Measurements from ENCODE around the gene PKD2. TPM values are rescaled to one million over a fixed set of nuclear protein-coding genes. Genes with fewer than 3 reads are reported as not detected.

PKD2 gene
- 9.2 and 9.7 TPM in 2 replicates for total RNA-seq (2014; rRNA removed; shearing (Covaris generic))

DNA sequence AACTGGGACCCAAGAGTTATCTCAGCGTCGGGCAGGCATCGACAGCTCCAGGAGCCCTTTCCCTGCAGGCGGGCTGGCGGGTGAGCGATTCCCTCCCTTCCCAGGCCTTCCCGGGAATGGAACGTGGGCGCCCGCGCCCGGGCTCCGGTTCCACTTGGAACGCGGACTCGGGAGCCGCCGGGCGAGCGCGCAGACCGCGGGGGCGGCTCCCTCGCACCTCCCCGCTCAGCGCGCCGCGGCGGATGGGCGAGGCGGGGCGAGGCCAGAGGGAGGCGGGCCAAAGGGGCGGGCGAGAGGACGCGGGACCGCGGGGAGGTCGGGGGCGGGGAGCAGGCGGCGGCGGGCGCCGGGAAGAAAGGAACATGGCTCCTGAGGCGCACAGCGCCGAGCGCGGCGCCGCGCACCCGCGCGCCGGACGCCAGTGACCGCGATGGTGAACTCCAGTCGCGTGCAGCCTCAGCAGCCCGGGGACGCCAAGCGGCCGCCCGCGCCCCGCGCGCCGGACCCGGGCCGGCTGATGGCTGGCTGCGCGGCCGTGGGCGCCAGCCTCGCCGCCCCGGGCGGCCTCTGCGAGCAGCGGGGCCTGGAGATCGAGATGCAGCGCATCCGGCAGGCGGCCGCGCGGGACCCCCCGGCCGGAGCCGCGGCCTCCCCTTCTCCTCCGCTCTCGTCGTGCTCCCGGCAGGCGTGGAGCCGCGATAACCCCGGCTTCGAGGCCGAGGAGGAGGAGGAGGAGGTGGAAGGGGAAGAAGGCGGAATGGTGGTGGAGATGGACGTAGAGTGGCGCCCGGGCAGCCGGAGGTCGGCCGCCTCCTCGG, at the start of gene PKD2:
PKD2 (plus strand) TSS at position 332 of the 818 bp plus-strand sequence; CDS start at position 431, 99 bp downstream.
- DNase-seq (ENCODE audit: low read depth): peak; percentile 74

DNA sequence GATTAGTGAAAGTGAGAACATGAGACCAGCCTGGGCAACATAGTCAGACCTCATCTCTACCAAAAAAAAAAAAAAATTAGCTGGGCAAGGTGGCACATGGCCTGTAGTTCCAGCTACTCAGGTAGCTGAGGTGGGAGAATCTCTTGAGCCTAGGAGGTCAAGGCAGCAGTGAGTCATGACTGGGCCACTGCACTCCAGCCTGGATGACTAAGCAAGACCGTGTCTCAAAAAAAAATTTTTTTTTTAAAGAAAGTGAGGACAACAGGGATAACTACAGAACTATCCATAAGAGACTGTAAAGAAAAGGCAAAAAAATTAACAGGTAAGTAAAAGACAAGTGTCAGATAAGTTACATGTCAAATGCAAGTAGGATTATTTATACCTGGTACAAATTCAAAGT, 45.4 kb upstream of the PKD2 start:
- peak; percentile 48 for DNase-seq (ENCODE audit: low read depth)

DNA sequence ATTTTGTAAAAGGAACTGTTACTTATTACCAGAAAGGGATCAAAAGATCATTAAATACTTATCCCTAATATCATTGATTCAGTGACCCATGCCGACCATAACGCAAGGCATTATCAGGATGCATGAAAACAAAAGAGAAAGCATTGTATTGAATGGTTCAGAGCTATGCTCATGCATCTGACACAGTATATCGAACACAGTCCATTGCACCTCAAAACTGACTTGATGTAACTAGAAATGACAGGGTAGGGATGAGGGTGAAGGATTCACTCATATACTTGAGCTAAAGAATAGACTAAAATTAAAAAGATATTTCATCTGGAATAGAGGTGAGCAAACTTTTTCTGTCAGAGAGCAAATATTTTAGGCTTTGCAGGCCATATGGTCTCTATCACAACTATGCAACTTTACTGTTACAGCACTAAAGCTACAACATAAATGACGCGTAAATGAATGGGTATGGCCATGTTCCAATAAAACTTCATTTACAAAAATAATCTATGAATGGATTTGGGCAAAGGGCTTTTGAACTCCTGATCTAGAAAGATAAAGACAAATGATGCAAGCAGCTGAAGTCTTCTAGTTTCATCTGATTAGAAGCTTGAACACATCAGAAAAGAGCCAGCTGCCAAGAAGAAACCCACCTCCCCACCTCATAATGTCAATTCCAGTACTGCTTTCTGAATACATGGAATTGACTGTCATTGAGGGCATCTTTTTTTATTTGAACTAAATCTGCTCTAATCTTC, 44.9 kb upstream of the PKD2 start:
- DNase-seq (ENCODE audit: low read depth): no peak

DNA sequence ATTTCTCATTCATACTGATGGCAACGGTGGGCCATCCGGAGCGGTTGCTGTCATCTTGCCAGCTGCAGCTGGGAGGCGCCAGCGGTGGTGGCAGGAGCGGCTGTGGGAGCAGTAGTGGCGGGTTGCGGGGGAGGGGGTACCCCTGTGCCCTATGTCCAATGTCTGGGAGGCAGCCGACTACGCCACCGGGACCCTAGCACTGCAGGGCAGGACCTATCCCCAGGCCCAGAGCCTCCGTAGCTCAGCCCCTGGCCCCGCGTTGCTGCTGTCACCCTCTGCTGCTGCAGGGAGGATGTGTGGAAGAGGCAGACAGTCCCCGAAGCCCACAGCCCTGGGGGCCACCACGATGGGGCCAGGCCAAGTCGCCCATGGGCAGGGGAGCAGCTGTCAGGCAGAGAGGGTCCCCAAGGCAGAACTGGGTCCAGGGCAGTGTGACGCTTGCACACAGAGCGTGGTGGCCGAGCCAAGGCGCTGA, 41.9 kb upstream of the PKD2 start:
- DNase-seq (ENCODE audit: low read depth): no peak

DNA sequence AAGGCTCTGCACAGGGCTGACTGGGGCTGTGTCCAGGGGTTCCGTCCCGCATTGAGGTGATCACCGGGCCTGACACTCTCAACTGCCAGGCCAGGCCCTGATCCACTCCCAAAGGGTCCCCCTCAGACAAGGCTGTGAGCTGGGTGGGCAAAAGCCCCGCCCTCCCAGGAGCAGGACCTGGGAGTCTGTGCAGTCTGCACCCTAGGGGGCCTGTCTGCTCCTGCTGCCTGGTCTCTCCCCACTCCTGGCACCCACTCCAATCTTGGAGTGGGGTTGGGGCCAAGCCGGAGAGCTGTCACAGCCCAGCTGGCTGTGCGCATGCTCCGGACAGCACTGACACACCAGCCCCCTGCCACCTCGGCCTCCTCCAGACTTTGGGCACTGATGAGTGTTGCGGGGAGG, 41.3 kb upstream of the PKD2 start:
- DNase-seq (ENCODE audit: low read depth): no peak

DNA sequence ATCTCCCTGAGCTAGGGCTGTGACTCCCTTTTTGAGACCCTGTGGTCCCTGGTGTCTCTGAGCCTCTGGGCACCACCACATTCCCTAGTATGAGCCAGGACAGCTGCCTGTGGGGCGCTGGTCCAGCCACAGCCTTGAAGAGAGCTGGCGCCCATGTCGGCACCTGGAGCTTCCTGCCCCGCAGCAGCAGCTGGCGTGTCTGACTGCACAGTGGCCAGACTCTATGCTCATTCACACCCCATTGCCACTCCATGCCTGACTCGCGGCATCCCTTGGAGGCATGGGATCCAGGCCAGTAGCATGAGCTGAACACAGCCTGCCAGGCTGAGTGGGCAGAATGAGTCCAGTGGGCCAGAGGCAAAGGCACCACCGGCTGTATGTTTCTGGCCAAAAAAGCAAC, 40.2 kb upstream of the PKD2 start:
- DNase-seq (ENCODE audit: low read depth): no peak

DNA sequence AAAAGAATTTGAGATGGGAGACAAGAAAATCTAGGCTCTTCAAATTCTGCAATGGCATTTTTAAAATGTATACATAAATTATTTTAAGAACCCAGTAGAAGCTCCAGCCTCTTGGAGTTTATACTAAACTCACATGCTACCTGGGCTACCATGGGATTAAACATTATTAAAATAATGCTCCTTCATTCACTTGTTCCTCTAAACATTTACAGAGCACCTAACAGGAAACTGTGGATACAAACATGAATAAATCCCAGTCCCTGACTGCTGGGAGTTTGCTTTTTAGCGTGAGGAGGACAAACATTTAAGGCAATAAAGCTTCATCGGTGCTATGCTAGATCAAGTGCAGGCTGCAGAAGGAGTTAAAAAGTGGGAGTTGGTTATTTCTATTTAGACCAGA, 37.3 kb upstream of the PKD2 start:
- no peak for DNase-seq (ENCODE audit: low read depth)

DNA sequence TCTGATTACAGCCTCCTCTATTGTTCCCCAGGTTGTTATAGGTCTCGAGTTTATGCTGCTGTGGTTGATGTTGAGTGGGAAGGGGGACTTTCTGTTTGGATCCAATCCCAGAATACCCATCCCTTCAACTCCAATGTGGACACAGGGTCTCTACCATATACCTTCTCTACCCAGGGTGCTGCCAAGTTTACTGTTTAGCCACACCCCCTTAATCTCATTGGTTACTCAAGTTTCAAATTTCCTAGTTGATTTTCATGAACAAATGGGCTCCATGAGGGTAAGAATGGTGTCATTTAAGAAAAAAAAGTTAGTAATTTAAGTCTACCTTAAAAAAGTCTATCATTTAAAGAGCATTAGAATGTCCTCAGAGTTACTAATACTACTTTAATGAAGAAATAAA, 35.6 kb upstream of the PKD2 start:
- DNase-seq (ENCODE audit: low read depth): no peak

DNA sequence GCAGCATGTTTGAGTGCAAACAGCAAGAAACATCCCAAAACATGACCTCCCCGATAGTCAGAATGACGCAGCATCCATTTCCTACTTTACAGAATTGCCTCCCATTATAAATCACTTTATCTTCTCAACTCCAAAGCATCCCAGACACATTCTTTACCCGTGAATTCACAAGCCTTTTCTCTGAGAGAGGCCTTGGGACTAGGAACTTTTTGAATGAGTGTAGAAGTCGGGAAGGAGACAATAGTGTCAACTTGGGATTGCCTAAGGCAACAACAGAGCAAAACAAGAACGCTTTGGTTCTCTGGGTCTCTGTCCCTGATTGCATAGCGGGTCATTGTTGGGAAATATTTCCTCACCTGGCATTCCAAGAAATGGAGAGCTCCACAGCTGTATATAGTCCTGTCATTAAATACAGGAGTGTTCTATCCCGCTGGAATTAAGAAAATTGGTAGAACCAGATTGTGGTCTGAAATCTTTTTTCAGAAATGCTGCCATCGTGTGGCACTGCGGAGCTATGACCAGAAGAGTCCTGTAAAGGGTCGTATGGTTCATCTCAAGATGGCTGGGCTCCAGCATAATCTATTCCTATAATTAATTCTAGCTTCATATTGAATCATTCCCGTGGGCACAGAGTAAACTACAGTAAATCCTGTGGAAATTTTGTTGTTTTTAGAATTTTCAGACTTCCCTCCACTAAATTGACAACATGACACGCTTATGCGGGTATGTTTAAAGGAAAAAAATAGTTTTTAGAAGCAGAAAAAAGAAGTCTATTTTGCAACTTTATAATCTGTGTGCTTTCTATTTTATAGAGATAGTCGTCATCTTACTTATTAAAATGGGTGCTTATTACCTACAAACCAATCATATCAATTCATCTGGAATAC, 33.9 kb upstream of the PKD2 start:
- peak; percentile 53 for DNase-seq (ENCODE audit: low read depth)

DNA sequence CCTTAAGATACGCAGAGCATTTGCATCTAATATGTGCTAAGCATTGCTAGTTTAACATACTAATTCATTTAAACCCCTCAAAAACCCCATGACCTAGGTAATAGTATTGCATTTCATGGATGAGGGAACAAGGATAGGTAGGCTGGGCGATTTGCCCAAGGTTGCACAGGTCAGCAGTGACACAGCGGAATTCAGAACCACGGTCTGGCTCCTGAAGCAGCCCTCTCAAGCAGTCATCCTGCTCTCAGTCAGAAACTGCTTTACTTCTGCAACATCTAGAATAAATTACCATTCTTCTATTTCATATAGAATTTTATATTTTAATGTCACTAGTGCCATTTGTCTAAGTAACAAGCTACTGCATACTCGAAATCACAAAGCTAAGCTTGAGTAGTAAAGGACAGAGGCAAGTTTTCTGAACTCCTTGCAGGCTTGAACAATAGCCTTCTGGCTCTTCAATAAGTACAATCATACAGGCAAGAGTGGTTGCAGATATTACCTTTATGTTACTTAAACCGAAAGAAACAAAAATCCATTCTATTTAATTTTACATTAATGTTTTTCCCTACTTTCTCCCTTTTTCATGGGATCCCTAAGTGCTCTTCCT, 32.5 kb upstream of the PKD2 start:
- DNase-seq (ENCODE audit: low read depth): peak; percentile 19

DNA sequence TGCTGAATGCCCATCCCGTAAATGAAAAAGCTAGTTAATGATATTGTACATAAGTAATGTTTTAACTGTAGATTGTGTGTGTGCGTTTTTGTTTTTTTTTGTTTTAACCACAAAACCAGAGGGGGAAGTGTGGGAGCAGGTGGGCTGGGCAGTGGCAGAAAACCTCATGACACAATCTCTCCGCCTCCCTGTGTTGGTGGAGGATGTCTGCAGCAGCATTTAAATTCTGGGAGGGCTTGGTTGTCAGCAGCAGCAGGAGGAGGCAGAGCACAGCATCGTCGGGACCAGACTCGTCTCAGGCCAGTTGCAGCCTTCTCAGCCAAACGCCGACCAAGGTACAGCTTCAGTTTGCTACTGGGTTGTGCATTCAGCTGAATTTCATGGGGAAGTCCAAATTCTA, 32.0 kb upstream of the PKD2 start, which contains the start of gene SPP1:
SPP1 (plus strand) TSS at position 249 of the 400 bp plus-strand sequence. CDS start 1,182 bp downstream, outside the sequence.
- DNase-seq (ENCODE audit: low read depth): peak; percentile 44

DNA sequence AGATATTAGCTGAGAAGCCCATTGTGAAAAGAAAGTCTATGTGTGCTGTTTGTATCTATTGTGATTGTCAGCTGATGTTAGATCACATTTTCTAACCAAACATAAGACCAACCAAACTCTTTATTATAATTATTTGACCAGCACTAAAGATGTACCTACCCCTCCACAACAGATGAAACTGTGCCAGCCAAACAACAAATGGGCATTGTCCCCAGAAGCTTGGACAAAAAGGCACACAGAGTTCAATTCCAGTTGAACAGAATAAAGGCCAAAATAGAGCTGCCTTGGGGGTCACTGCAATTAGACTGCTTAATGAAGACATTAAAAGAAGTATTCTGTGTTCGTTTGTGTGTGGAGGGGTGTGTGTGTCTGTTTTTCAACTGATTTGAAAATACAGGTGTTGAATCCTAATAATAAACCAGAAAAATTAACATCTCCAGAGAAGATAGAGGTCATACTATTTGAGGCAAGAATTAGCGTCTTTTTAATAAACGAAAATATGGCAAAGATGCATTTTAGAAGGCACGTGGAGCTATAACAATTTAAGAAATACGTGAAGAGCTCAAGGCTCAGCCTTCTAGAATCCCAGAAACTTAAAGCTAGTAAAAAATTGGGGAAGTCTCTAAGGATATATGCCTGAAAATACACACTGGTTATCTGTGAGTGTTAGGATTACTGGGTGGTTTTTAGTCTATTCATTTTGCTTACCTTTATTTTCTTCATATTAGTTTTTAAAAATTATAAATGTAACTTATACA, 29.7 kb upstream of the PKD2 start:
- DNase-seq (ENCODE audit: low read depth): no peak

DNA sequence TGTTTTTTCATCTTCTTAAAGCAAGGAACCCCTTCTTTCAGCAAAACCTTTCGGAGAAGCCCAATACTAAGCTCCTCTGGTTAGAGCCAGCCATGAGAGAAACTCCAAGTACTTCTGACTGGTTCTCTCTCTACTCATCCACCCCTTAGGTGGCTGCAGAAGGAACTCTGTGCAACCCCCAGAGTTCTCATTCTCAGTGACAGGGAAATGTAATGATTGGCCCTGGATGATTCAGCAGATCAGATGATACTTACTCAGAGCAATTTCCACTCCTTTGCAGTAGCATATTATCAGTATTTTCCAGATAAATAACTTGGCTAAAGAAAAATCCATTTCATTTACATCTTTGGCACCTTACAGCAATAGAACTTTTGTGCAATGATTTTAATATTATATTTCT, 28.8 kb upstream of the PKD2 start:
- no peak for DNase-seq (ENCODE audit: low read depth)

DNA sequence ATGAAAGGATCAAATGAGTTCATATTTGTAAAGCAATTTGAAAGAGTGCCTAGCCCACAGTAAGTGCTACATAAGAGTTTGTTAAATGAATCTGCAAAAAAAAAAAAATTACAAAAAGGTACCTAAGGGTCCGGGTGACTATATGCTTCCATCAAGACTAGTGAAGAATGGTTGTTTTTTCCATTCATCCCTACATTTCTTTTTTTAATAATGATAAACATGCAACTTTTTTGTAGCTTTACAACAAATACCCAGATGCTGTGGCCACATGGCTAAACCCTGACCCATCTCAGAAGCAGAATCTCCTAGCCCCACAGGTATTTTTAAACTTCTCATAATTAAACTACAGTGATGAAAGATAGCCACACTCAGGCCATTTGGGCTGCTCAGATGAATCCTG, 27.6 kb upstream of the PKD2 start:
- DNase-seq (ENCODE audit: low read depth): no peak

DNA sequence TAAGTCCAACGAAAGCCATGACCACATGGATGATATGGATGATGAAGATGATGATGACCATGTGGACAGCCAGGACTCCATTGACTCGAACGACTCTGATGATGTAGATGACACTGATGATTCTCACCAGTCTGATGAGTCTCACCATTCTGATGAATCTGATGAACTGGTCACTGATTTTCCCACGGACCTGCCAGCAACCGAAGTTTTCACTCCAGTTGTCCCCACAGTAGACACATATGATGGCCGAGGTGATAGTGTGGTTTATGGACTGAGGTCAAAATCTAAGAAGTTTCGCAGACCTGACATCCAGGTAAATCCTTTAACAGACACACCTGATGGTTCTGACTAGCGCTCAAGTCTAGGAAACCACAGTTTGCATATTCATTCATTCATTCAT, 25.9 kb upstream of the PKD2 start:
- no peak for DNase-seq (ENCODE audit: low read depth)

DNA sequence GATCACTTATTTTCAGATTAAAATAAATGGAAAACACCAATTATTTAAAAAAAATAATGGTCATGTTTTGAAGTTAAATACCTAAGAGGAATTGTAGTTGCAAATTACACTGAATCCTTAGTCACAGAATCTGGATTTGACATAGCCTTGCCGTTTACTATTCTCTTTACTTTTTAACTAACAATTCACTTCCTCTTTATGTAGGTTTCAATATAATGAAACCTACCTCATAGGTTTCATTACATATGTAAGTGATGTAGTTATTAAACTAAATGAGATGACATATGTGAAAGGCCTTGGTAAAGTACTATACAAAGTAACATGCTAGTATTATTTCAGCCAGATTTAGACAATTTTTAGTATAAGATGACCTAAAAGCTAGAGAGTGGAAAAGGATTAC, 25.4 kb upstream of the PKD2 start:
- DNase-seq (ENCODE audit: low read depth): no peak

DNA sequence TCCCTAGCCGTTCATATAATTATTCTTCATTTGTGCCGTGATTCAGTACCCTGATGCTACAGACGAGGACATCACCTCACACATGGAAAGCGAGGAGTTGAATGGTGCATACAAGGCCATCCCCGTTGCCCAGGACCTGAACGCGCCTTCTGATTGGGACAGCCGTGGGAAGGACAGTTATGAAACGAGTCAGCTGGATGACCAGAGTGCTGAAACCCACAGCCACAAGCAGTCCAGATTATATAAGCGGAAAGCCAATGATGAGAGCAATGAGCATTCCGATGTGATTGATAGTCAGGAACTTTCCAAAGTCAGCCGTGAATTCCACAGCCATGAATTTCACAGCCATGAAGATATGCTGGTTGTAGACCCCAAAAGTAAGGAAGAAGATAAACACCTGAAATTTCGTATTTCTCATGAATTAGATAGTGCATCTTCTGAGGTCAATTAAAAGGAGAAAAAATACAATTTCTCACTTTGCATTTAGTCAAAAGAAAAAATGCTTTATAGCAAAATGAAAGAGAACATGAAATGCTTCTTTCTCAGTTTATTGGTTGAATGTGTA, 24.9 kb upstream of the PKD2 start:
- no peak for DNase-seq (ENCODE audit: low read depth)

DNA sequence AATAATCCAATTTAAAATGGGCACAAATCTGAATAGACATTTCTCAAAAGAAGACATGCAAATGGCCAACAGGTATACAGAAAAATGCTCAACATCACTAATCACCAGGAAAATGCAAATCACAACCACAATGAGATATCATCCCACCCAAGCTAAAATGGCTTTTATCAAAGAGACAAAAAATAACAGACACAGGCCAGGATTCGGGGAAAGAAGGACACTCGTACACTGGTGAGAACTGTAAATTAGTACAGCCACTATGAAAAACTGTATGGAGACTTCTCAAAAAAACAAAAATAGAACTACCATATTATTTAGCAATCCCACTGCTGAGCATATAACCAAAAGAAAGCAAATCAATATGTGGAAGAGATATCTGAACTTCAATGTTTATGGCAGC, 23.4 kb upstream of the PKD2 start:
- DNase-seq (ENCODE audit: low read depth): no peak

DNA sequence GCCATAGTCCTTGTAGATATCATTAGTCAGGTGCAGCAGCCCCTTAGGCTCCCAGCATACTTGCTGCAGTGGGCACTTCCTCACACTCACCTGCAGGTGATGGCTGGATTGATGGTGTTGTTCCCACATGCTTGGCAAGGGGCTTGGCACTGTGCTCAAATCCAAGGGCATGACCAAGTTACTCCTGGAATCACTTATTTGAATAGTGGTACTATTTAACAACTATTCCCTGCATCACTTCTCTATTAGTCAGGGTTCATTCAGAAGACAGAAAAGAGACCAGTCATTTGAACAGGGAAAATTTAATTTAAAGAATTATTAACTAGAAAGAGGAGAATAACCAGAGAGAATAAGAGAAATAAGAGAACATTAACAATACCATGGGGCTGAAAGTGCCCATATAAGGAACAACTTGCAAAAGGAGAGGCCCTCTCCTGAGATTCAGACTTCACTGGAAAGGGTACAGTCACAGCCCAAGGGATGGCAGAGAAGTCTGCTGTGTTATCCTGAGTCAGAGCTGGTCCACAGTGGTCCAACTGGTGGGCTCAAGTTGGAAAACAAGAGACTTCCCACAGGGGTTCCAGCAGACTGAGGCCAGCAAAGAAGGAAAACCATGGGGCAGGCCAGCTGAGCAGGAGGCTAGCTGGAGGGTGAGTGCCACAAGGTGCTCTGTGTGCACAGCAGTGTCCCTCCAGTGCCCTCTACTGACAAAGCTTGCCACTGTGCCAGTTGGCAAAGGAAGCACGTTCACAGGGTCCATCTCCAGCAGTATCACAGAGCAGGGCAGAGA, 22.1 kb upstream of the PKD2 start:
- DNase-seq (ENCODE audit: low read depth): peak; percentile 61

DNA sequence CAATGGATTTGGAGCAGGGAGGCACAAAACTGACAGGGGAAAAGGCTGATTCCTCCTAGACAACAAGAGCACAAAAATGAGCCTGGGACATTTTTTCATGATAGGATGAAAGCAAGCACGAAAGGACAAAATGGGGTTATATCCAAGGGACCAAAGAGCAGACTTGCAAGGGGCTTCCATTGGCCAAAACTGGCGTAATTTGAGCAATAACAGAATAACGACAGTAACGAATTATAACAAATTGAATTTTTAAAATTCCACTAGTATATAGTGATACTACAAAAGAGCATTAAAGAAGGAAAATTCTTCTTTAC, 21.6 kb upstream of the PKD2 start:
- DNase-seq (ENCODE audit: low read depth): no peak

Measured in Daoy (cell line).